DMS79 (cell line): Measurements from ENCODE around the gene SLC44A1.

Experiments
- DNase-seq: peaks from one replicate; lab custom pipeline; 2025; lab: John Stamatoyannopoulos, UW

The SLC44A1 gene

GRCh38 chr9:105273731-105274130, 29.3 kb downstream of the SLC44A1 start:
- DNase-seq = no peak

GRCh38 chr9:105275111-105275510, 30.7 kb downstream of the SLC44A1 start:
- DNase-seq = no peak

GRCh38 chr9:105275938-105276337, 31.5 kb downstream of the SLC44A1 start:
- DNase-seq = no peak

GRCh38 chr9:105278751-105279150, 34.3 kb downstream of the SLC44A1 start:
- no peak for DNase-seq

GRCh38 chr9:105280691-105281090, 36.2 kb downstream of the SLC44A1 start:
- no peak for DNase-seq

- no peak for DNase-seq
These were observed 36.8 kb downstream of the SLC44A1 start for GRCh38 chr9:105281272-105281671.

GRCh38 chr9:105281926-105282325, 37.5 kb downstream of the SLC44A1 start:
- no peak for DNase-seq

GRCh38 chr9:105282870-105283621, 38.6 kb downstream of the SLC44A1 start:
- DNase-seq = no peak

GRCh38 chr9:105283795-105284194, 39.3 kb downstream of the SLC44A1 start:
- no peak for DNase-seq

- no peak for DNase-seq
These were observed 40.0 kb downstream of the SLC44A1 start for GRCh38 chr9:105284463-105284862.

- no peak for DNase-seq
These were observed 41.6 kb downstream of the SLC44A1 start for GRCh38 chr9:105286098-105286497.

- DNase-seq = no peak
These were observed 44.9 kb downstream of the SLC44A1 start for GRCh38 chr9:105289305-105289704.

- DNase-seq = no peak
These were observed 46.0 kb downstream of the SLC44A1 start for GRCh38 chr9:105290418-105290817.

- no peak for DNase-seq
These were observed 46.5 kb downstream of the SLC44A1 start for GRCh38 chr9:105290954-105291353.

GRCh38 chr9:105291422-105291859, 47.0 kb downstream of the SLC44A1 start:
- no peak for DNase-seq

- DNase-seq = no peak
These were observed 47.5 kb downstream of the SLC44A1 start for GRCh38 chr9:105291938-105292337.

- DNase-seq = no peak
These were observed 49.0 kb downstream of the SLC44A1 start for GRCh38 chr9:105293408-105293807.

- DNase-seq = no peak
These were observed 50.7 kb downstream of the SLC44A1 start for GRCh38 chr9:105295201-105295550.

GRCh38 chr9:105295986-105296385, 51.5 kb downstream of the SLC44A1 start:
- no peak for DNase-seq

- DNase-seq = no peak
These were observed 52.0 kb downstream of the SLC44A1 start for GRCh38 chr9:105296445-105296844.

GRCh38 chr9:105296877-105297287, 52.4 kb downstream of the SLC44A1 start:
- no peak for DNase-seq

- no peak for DNase-seq
These were observed 53.1 kb downstream of the SLC44A1 start for GRCh38 chr9:105297442-105298075.

- DNase-seq = no peak
These were observed 54.9 kb downstream of the SLC44A1 start for GRCh38 chr9:105299190-105299854.
